H1 (cell line): ENCODE results near the gene OPCML. TPM values are rescaled to one million over a fixed set of nuclear protein-coding genes. Genes with fewer than 3 reads are reported as not detected.

Experiments used
- CTCF ChIA-PET: fragments of 300-600 bp; sonication (Branson Sonifier 250); formaldehyde crosslinking; loops from one replicate; lab custom pipeline; 2021; ENCODE audit not compliant: partially characterized antibody; lab: Charles Lee
- POLR2A ChIA-PET: fragments of 300-600 bp; sonication (Branson Sonifier 250); formaldehyde crosslinking; loops from one replicate; lab custom pipeline; 2021; ENCODE audit warnings: inconsistent platforms; ENCODE audit not compliant: partially characterized antibody; lab: Charles Lee
- DNase-seq, 2 experiments: peaks; one replicate each; pipeline versions ENCODE4 v3.0.0 to v3.0.0-alpha.2; 2010 to 2022; ENCODE audit warnings: low spot score in 2 of 2, low read depth in 1 of 2, mixed read lengths in 1 of 2
- FAIRE-seq: peaks from 2 replicates; lab custom pipeline; 2011; peaks lifted over from hg19 to GRCh38; lab: Jason Lieb, UNC
- H2AFZ ChIP-seq: 2 replicates; pipeline ENCODE4 v1.8.1; 2012; ENCODE audit warnings: low read length, inconsistent platforms
- H2AK5ac ChIP-seq: 2 replicates; pipeline ENCODE4 v1.6.1; 2013; ENCODE audit warnings: low read depth, low read length
- H2BK120ac ChIP-seq: replicated peaks from 2 replicates; pipeline ENCODE3; 2013; ENCODE audit warnings: low read depth, low read length, inconsistent platforms
- H2BK12ac ChIP-seq: 2 replicates; pipeline ENCODE4 v1.6.1; 2013; ENCODE audit warnings: low read depth, low read length
- H2BK15ac ChIP-seq: 2 replicates; pipeline ENCODE4 v1.6.1; 2013; ENCODE audit warnings: low read length
- H2BK20ac ChIP-seq: 2 replicates; pipeline ENCODE4 v1.6.1; 2013; ENCODE audit warnings: low read length
- H2BK5ac ChIP-seq: 2 replicates; pipeline ENCODE4 v1.6.1; 2013; ENCODE audit warnings: low read depth, low read length
- H3K14ac ChIP-seq: 2 replicates; pipeline ENCODE4 v1.6.1; 2013; ENCODE audit warnings: inconsistent platforms; ENCODE audit not compliant: insufficient read length
- H3K18ac ChIP-seq: 2 replicates; pipeline ENCODE4 v1.6.1; 2013; ENCODE audit warnings: low read length; ENCODE audit errors: extremely low read depth
- H3K23ac ChIP-seq: 2 replicates; pipeline ENCODE4 v1.6.1; 2013; ENCODE audit warnings: inconsistent platforms; ENCODE audit not compliant: insufficient read length
- H3K23me2 ChIP-seq: 2 replicates; pipeline ENCODE4 v1.6.1; 2013; ENCODE audit warnings: low read depth, low read length
- H3K27ac ChIP-seq: 2 replicates; pipeline ENCODE4 v1.6.1; 2011; ENCODE audit warnings: low read depth, low read length, inconsistent platforms
- H3K27me3 ChIP-seq, 4 experiments: replicated peaks in 1 of 4; 1 replicate in 1 of 4; 2 replicates in 3 of 4; pipeline versions ENCODE4 v1.6.1 to v1.8.1; 2011 to 2013; ENCODE audit warnings: low read length in 3 of 4, mild to moderate bottlenecking in 3 of 4, inconsistent platforms in 2 of 4, mixed read lengths in 2 of 4, moderate library complexity in 1 of 4; ENCODE audit not compliant: control insufficient read depth in 3 of 4, insufficient read depth in 3 of 4; ENCODE audit errors: extremely low read depth in 1 of 4
- H3K36me3 ChIP-seq, 4 experiments: 2 replicates each; pipeline versions ENCODE4 v1.6.1 to v1.8.1; 2011 to 2013; ENCODE audit warnings: mild to moderate bottlenecking in 4 of 4, low read length in 3 of 4, moderate library complexity in 2 of 4, control low read depth in 1 of 4, inconsistent platforms in 1 of 4; ENCODE audit not compliant: insufficient read depth in 4 of 4, control insufficient read depth in 2 of 4
- H3K4ac ChIP-seq: replicated peaks from 2 replicates; pipeline ENCODE3; 2013; ENCODE audit warnings: low read length, low read depth, mixed read lengths, inconsistent platforms; ENCODE audit not compliant: insufficient read length
- H3K4me1 ChIP-seq, 4 experiments: replicated peaks in 1 of 4; 1 replicate in 1 of 4; 2 replicates in 3 of 4; pipeline versions ENCODE4 v1.6.1 to v1.8.1; 2011 to 2013; ENCODE audit warnings: low read length in 3 of 4, inconsistent platforms in 2 of 4, mixed read lengths in 1 of 4; ENCODE audit not compliant: insufficient read depth in 4 of 4, control insufficient read depth in 3 of 4
- H3K4me2 ChIP-seq, 2 experiments: 2 replicates each; pipeline versions ENCODE4 v1.6.1 to v1.8.1; 2011 to 2013; ENCODE audit warnings: low read depth in 2 of 2, low read length in 2 of 2, control low read depth in 1 of 2, inconsistent platforms in 1 of 2, mild to moderate bottlenecking in 1 of 2; ENCODE audit not compliant: insufficient read depth in 1 of 2
- H3K4me3 ChIP-seq, 4 experiments: fragments of 200-600, 300-600 bp in 1 of 4; sonication (generic), shearing (Covaris generic), sonication (Bioruptor Twin) in 1 of 4; 2 replicates each; pipeline versions ENCODE4 v1.5.1 to v1.8.1; 2011 to 2016; ENCODE audit warnings: low read length in 4 of 4, low read depth in 3 of 4, control low read depth in 2 of 4, inconsistent platforms in 2 of 4, mild to moderate bottlenecking in 2 of 4, mixed read lengths in 1 of 4, moderate library complexity in 1 of 4; ENCODE audit not compliant: insufficient read depth in 2 of 4; ENCODE audit errors: extremely low read depth in 1 of 4
- H3K56ac ChIP-seq: replicated peaks from 2 replicates; pipeline ENCODE3; 2013; ENCODE audit warnings: low read depth, mild to moderate bottlenecking, mixed read lengths, low read length, inconsistent platforms; ENCODE audit not compliant: insufficient read length
- H3K79me1 ChIP-seq: 2 replicates; pipeline ENCODE4 v1.6.1; 2013; ENCODE audit warnings: low read depth, low read length, control low read depth
- H3K79me2 ChIP-seq, 2 experiments: 2 replicates each; pipeline versions ENCODE4 v1.6.1 to v1.8.1; 2012 to 2013; ENCODE audit warnings: low read length in 2 of 2, mild to moderate bottlenecking in 2 of 2, inconsistent platforms in 1 of 2; ENCODE audit not compliant: insufficient read depth in 2 of 2, control insufficient read depth in 1 of 2
- H3K9ac ChIP-seq, 4 experiments: replicated peaks in 1 of 4; 1 replicate in 1 of 4; 2 replicates in 3 of 4; pipeline versions ENCODE4 v1.6.1 to v1.8.1; 2011 to 2013; ENCODE audit warnings: low read depth in 3 of 4, low read length in 3 of 4, control low read depth in 2 of 4, mild to moderate bottlenecking in 2 of 4, moderate library complexity in 2 of 4, inconsistent platforms in 1 of 4; ENCODE audit errors: extremely low read depth in 1 of 4
- H3K9me3 ChIP-seq, 2 experiments: 2 replicates each; pipeline versions ENCODE4 v1.6.1 to v1.8.1; 2012 to 2013; ENCODE audit warnings: mild to moderate bottlenecking in 2 of 2, moderate library complexity in 2 of 2, control low read depth in 1 of 2, inconsistent platforms in 1 of 2, low read depth in 1 of 2, low read length in 1 of 2, mixed read lengths in 1 of 2; ENCODE audit not compliant: insufficient read depth in 2 of 2
- H4K20me1 ChIP-seq, 2 experiments: replicated peaks in 1 of 2; 2 replicates each; pipeline versions ENCODE3 to v1.8.1; 2011 to 2013; ENCODE audit warnings: inconsistent platforms in 2 of 2, low read length in 2 of 2, mild to moderate bottlenecking in 1 of 2; ENCODE audit not compliant: insufficient read depth in 2 of 2, control insufficient read depth in 1 of 2
- H4K5ac ChIP-seq: 2 replicates; pipeline ENCODE4 v1.6.1; 2013; ENCODE audit warnings: low read length, low read depth, mixed read lengths, inconsistent platforms; ENCODE audit not compliant: insufficient read length
- H4K8ac ChIP-seq: 2 replicates; pipeline ENCODE4 v1.8.0; 2013; ENCODE audit warnings: mild to moderate bottlenecking, moderate library complexity, low read length, inconsistent platforms; ENCODE audit not compliant: insufficient read depth; ENCODE audit errors: extremely low read depth
- H4K91ac ChIP-seq: replicated peaks from 2 replicates; pipeline ENCODE3; 2013; ENCODE audit warnings: low read length, mixed read lengths, inconsistent platforms; ENCODE audit not compliant: insufficient read length
- BRCA1 ChIP-seq: IDR thresholded peaks from 2 replicates; pipeline ENCODE4 v1.6.1; 2012; ENCODE audit warnings: low read depth, low read length, improper control_type of control experiment
- CBX8 ChIP-seq: fragments of 300-800, 300-1000 bp; sonication (generic); IDR thresholded peaks from 2 replicates; pipeline ENCODE4 v1.7.1; 2016; ENCODE audit warnings: low read depth, low read length, borderline replicate concordance
- FOSL1 ChIP-seq: IDR thresholded peaks from 2 replicates; pipeline ENCODE4 v1.6.1; 2011; ENCODE audit warnings: mild to moderate bottlenecking, low read depth, low read length, moderate library complexity; ENCODE audit not compliant: insufficient read depth
- HDAC2 ChIP-seq, 2 experiments: fragments of 300-600 bp in 1 of 2; sonication (generic) in 1 of 2; IDR thresholded peaks; 2 replicates each; pipeline ENCODE4 v1.6.1; 2011 to 2012; ENCODE audit warnings: low read depth in 2 of 2, low read length in 2 of 2, mild to moderate bottlenecking in 2 of 2, moderate library complexity in 2 of 2, borderline replicate concordance in 1 of 2, inconsistent platforms in 1 of 2
- JUND ChIP-seq: IDR thresholded peaks from 2 replicates; pipeline ENCODE4 v1.6.1; 2011; ENCODE audit warnings: mild to moderate bottlenecking, improper control_type of control experiment, low read length
- POLR2AphosphoS5 ChIP-seq: IDR thresholded peaks from 2 replicates; pipeline ENCODE4 v1.6.1; 2011; ENCODE audit warnings: low read depth, low read length
- RBBP5 ChIP-seq: IDR thresholded peaks from 2 replicates; pipeline ENCODE4 v1.7.1; 2012; ENCODE audit warnings: low read depth, mild to moderate bottlenecking, inconsistent platforms, low read length, moderate library complexity, borderline replicate concordance
- TCF12 ChIP-seq: IDR thresholded peaks from 2 replicates; pipeline ENCODE4 v1.6.1; 2011; ENCODE audit warnings: low read depth, mild to moderate bottlenecking, low read length
- YY1 ChIP-seq: IDR thresholded peaks from 2 replicates; pipeline ENCODE4 v1.6.1; 2011; ENCODE audit warnings: low read depth, mild to moderate bottlenecking, low read length
- WGBS, 2 experiments: shearing (Covaris generic) in 1 of 2; methylation state at CpG; one replicate each; pipeline versions ENCODE4 v1.1.6 to v1.1.7; 2013 to 2015; ENCODE audit warnings: low lambda C conversion rate in 2 of 2, mixed read lengths in 2 of 2, inconsistent platforms in 1 of 2, low coverage in 1 of 2, missing lambda C conversion rate in 1 of 2; ENCODE audit not compliant: insufficient replicate concordance in 2 of 2, insufficient coverage in 1 of 2, insufficient read length in 1 of 2; ENCODE audit errors: extremely low coverage in 1 of 2, missing lambda C conversion rate in 1 of 2; 5-methylcytosine and 5-hydroxymethylcytosine counted together
- polyA plus RNA-seq, 7 experiments: library from polyadenylated mRNA; depleted of rRNA in 3 of 7; stranded (reverse) in 5 of 7; unstranded in 2 of 7; fragments of >200 nt in 5 of 7; fragments of 200-250 nt in 2 of 7; gene quantifications; 1 replicate in 5 of 7; 2 replicates in 1 of 7; 4 replicates in 1 of 7; pipeline versions ENCODE4 v1.2.1 to v1.2.3, GENCODE V29; 2011 to 2013; ENCODE audit warnings: missing spikeins in 2 of 7, mixed read lengths in 2 of 7
- total RNA-seq: library from RNA; stranded (reverse); fragmentation: NEBNext Ultra II Directional; extraction: Animal tissue kit (Norgen Biotek cat#: 25700); gene quantifications from 2 replicates; pipeline ENCODE4 v1.2.1, GENCODE V29; 2021
- TF ChIP-seq, protein P1 (sequence below): IDR thresholded peaks from 2 replicates; pipeline ENCODE4 v1.6.1; 2011; ENCODE audit warnings: low read length, improper control_type of control experiment

Gene OPCML
- total and polyA plus RNA-seq, 2 of the 8 experiments (the other 6 are each of a cell fraction or from before 2014, with no cell fraction given), result 2.3 to 3.1 TPM

DNA sequence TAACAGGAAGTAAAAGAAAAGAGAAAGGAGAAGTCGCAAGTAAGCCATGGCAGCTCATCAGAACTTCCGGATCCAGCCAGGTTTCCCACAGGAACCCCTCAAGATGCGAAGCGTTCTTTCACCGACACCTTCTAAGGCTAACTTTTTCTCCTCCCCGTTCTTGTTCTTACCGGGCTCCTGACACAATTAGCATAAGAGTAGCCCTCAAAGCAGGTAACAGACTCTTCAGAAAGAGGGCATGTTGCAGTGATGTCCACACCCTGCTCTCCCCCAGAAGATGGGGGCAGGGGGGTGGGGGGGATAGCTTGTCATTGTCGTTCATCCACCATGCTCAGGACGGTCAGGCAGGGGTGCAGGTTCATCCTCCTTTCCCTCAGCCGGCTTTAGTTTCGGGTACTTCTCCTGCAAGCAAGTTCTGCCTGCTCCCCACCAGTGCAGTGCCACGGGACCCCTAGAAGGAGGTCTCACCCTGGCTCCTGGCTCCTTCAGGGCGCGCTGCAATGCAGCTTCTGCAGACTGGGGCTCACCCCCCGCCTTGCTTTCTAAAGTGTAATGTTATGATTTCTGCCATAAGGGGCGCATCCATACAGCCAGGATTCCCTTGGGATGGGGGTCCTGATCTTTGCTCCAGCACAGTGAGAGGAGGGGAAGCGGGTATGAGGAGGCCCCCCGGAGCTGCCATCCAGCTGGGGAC, 2.3 kb downstream of the OPCML start:
- Histone ChIP-seq H4K20me1 (no peaks in the 10 kb centered on the region), H3K18ac (peak overlapping the region; percentile 95), H3K27ac (no peak overlapping the region; the same call in 1 of the 2 replicates), H3K79me2 (0 out of 4 replicates have a peak, but pooled peaks cover 0 to 3% of the 10 kb centered on the region in 2 experiments), H2BK5ac (peak overlapping the region; percentile 92; the same call in 1 of the 2 replicates), H3K4me1 (peaks cover 12 to 38% (median 20%) of the 10 kb centered on the region in 4 experiments), H4K5ac (no peak overlapping the region), H4K91ac (no peak overlapping the region), H2BK15ac (no peak overlapping the region; the same call in 1 of the 2 replicates), H2BK120ac (no peak overlapping the region), H2BK12ac (peak overlapping the region; percentile 76; the same call in 1 of the 2 replicates), H3K9ac (no peak overlapping the region), H2BK20ac (peak overlapping the region; percentile 91), H2AFZ (no peak overlapping the region), H3K36me3 (no peaks in the 10 kb centered on the region), H3K14ac (no peak overlapping the region), H3K4ac (peak overlapping the region; percentile 1), H3K4me2 (peak overlapping the region; percentile 94 to 99), H3K79me1 (no peaks in the 10 kb centered on the region; the same call in 1 of the 2 replicates), H3K27me3 (peaks cover 0 to 19% (median 14%) of the 10 kb centered on the region in 4 experiments; a peak in 4 of 7 replicates), H3K23ac (no peak overlapping the region), H2AK5ac (no peak overlapping the region), H3K9me3 (no peaks in the 10 kb centered on the region), H3K23me2 (peaks cover 9% of the 10 kb centered on the region), H3K4me3 (peak overlapping the region in 3 of 4 experiments; percentile 35 to 72 (median 40); a peak in 6 of 8 replicates), H3K56ac (no peak overlapping the region), H4K8ac (no peak overlapping the region; the same call in 1 of the 2 replicates)
- DNase-seq, result peak in 1 of 2 experiments; percentile 60
- ChIA-PET CTCF (interaction anchor here (0.6 to 3.4 kb wide), 22 partner anchors 10 to 451 kb away, joined by 3 to 29 read pairs (median 4); no protein-coding TSS in a partner anchor), POLR2A (interaction anchor here (0.6 to 2.2 kb wide), 11 partner anchors 11 to 917 kb away, joined by 3 to 5 read pairs (median 3); no protein-coding TSS in a partner anchor)
- peak; percentile 55 for FAIRE-seq
- 12% methylated on average over 14 of the region's 18 CpGs; no CpG with 5 or more reads in 1 of the 2 experiments for WGBS, 2 experiments
- TF ChIP-seq HDAC2 (IDR thresholded peaks at IDR 0.05; ENCODE audit: borderline replicate concordance in 1 of 2, low read depth in 2 of 2, low read length in 2 of 2) (0 out of 4 replicates have a peak, but pooled peaks of 1 of the 2 experiments have one; percentile 39), TCF12 (no peak), BRCA1 (no peak), POLR2AphosphoS5 (no peak), FOSL1 (no peak), RBBP5 (no peak), YY1 (0 out of 2 replicates have a peak, but pooled peaks have one; percentile 6), JUND (no peak), CBX8 (no peak)
- TF ChIP-seq, protein P1, sequence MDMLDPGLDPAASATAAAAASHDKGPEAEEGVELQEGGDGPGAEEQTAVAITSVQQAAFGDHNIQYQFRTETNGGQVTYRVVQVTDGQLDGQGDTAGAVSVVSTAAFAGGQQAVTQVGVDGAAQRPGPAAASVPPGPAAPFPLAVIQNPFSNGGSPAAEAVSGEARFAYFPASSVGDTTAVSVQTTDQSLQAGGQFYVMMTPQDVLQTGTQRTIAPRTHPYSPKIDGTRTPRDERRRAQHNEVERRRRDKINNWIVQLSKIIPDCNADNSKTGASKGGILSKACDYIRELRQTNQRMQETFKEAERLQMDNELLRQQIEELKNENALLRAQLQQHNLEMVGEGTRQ, result no peak
